Psoas muscle (tissue), 8 donors: ENCODE measurements around the gene RPS6KL1. TPM values are rescaled to one million over a fixed set of nuclear protein-coding genes. Genes with fewer than 3 reads are reported as not detected.
A peak's percentile ranks its signal among the peaks of the same experiment; 100 is the strongest.

ENCODE experiments used
- ATAC-seq, 4 donors: fragments of 200-7000 bp; cut with Tn5 transposase; one replicate each; pipeline ENCODE4 v1.9.1; 2020; ENCODE audit warnings: moderate library complexity in 3 of 4, mild to moderate bottlenecking in 2 of 4
- DNase-seq, 2 donors: peaks; one replicate each; pipeline ENCODE4 v3.0.0-alpha.2; 2020
- H3K27ac ChIP-seq: fragments of 200-600 bp; one replicate; pipeline ENCODE4 v1.8.0; 2022
- H3K27me3 ChIP-seq, 3 donors: fragments of 200-600 bp in 1 of 3; one replicate each; pipeline versions ENCODE4 v1.6.1 to v1.8.0; 2013 to 2022; ENCODE audit warnings: low read length in 2 of 3, mild to moderate bottlenecking in 2 of 3, moderate library complexity in 1 of 3; ENCODE audit not compliant: insufficient read depth in 3 of 3
- H3K36me3 ChIP-seq, 2 donors: fragments of 200-600 bp in 1 of 2; one replicate each; pipeline versions ENCODE4 v1.6.1 to v1.8.0; 2013 to 2022; ENCODE audit warnings: low read depth in 1 of 2, mild to moderate bottlenecking in 1 of 2, moderate library complexity in 1 of 2; ENCODE audit not compliant: insufficient read depth in 1 of 2
- H3K4me1 ChIP-seq: fragments of 200-600 bp; one replicate; pipeline ENCODE4 v1.8.0; 2022
- H3K4me3 ChIP-seq: fragments of 200-600 bp; one replicate; pipeline ENCODE4 v1.8.0; 2022; ENCODE audit warnings: mild to moderate bottlenecking
- H3K9me3 ChIP-seq: fragments of 200-600 bp; one replicate; pipeline ENCODE4 v1.8.0; 2022
- WGBS, 3 donors: extraction: QIAGEN DNeasy Blood & Tissue Kit; methylation state at CpG; one replicate each; pipeline versions ENCODE4 v1.1.6 to v1.1.7; 2013; 5-methylcytosine and 5-hydroxymethylcytosine counted together
- intact Hi-C, 2 donors: fragments of 100-400 bp; cut with DNase I; formaldehyde crosslinking; loops; one replicate each; pipeline versions ENCODE4 v1.11.0 to v1.14.2; 2022
- polyA plus RNA-seq, 3 donors: library from polyadenylated mRNA; stranded (reverse); fragments of 200-250 nt; gene quantifications; one replicate each; pipeline ENCODE4 v1.2.3, GENCODE V29; 2013
- total RNA-seq, 4 donors: library from RNA; stranded (reverse); fragmentation: NEBNext Ultra II Directional in 2 of 4; extraction: Animal tissue kit (Norgen Biotek cat#: 25700) in 2 of 4; gene quantifications; one replicate each; pipeline versions ENCODE4 v1.2.1 to v1.2.4, GENCODE V29; 2021 to 2023
- TF ChIP-seq, protein P1 (sequence below): fragments of 200-600 bp; IDR thresholded peaks from one replicate; pipeline ENCODE4 v1.8.0; 2022; ENCODE audit warnings: antibody characterized with exemption
- donor health status: healthy with polysubstance abuse.
- donor health status: DM: no; HTN: no; CAD: no; lungs with moderate emphysema.
- donor health status: Bipolar disorder and iron deficiency.
- donor health status: healthy.
- donor health status: DM: yes; HTN: yes; CAD: no.
- donor health status: DM: no; HTN: no; CAD: no.
- donor health status: DM: no; HTN: no; CAD: no.
- donor health status: DM: yes; HTN: yes; CAD: no.

The RPS6KL1 gene
- total and polyA plus RNA-seq, 7 donors, result 9.4 to 34.1 (median 25.6) TPM

DNA sequence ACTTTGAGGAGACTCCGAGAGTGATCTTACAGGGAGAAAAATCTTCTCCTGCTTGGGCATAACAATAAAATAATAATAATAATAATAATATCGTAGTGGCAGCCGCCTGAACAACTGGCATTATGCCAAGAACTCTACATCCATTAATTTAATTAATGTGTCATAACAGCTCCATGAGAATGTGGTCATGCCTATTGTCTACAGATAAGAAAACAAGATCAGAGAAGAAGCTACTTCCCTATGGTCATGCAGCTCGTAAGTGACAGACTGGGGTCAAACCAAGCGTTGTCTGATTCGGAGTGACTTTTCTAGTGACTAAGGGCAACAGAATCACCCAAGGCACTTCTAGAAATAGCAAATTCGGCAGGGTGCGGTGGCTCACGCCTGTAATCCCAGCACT, 58.9 kb downstream of the RPS6KL1 start:
- intact Hi-C loops, result loop anchor here in 1 of 2 donors (5.0 kb wide), 2 partner anchors 43 to 223 kb away; no protein-coding TSS in a partner anchor
- 90% methylated on average over 9 of the region's 9 CpGs for WGBS, 3 donors
- no peak overlapping the region for H3K27ac ChIP-seq

DNA sequence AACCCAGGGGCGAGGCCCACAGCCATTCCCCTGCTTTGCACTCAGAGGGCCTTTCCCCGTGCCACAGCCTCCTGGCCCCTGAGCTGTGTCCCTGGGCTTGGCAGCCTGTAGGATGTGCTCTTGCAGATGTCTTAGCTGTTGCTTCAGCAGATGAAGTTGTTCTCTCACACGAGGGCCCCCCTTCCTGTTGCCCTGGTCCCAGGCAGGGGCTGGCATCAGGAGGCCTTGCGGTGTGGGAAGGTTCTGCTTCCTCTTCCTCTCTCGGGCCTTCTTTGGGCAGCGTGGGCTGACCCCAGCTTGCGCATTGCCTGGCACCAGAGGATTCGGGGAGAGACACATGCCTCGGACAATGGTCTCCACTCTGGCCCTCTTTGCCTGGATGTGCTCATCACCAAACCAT, 59.8 kb downstream of the RPS6KL1 start:
- intact Hi-C loops, result loop anchor here in 1 of 2 donors (5.0 kb wide), 2 partner anchors 44 to 224 kb away; no protein-coding TSS in a partner anchor

More for the DNA sequence above, 58.9 kb downstream of the RPS6KL1 start:
- ATAC-seq (no peak), DNase-seq (no peak)
- H3K9me3 ChIP-seq, result no peaks in the 10 kb centered on the region
- no peak overlapping the region for H3K4me3 ChIP-seq
- no peaks in the 10 kb centered on the region for H3K4me1 ChIP-seq
- H3K36me3 ChIP-seq, result no peaks in the 10 kb centered on the region
- no peaks in the 10 kb centered on the region for H3K27me3 ChIP-seq
- TF ChIP-seq, protein P1, sequence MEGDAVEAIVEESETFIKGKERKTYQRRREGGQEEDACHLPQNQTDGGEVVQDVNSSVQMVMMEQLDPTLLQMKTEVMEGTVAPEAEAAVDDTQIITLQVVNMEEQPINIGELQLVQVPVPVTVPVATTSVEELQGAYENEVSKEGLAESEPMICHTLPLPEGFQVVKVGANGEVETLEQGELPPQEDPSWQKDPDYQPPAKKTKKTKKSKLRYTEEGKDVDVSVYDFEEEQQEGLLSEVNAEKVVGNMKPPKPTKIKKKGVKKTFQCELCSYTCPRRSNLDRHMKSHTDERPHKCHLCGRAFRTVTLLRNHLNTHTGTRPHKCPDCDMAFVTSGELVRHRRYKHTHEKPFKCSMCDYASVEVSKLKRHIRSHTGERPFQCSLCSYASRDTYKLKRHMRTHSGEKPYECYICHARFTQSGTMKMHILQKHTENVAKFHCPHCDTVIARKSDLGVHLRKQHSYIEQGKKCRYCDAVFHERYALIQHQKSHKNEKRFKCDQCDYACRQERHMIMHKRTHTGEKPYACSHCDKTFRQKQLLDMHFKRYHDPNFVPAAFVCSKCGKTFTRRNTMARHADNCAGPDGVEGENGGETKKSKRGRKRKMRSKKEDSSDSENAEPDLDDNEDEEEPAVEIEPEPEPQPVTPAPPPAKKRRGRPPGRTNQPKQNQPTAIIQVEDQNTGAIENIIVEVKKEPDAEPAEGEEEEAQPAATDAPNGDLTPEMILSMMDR, result no peak

DNA sequence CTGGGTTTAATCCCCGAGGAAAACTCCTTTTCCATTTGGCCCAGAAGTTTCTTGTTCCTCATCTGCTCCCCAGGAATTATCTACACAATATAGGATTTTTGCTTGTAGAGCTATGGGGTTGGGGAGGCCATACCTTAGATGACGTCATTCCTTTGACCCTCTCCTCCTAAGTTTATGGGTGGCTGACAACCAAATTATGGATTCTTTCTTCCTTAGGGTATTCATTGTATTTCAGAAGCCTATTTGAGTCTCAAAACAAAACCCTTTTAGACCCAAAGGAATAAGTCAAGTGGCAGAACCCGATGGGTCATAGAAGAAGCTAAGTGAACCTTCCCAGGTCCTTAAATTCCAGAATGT, 61.3 kb downstream of the RPS6KL1 start:
- 68 to 83% (median 75%) methylated on average over 3 of the region's 3 CpGs for WGBS, 3 donors
- Histone ChIP-seq H3K9me3 (no peaks in the 10 kb centered on the region), H3K36me3 (no peaks in the 10 kb centered on the region), H3K4me3 (no peak overlapping the region), H3K4me1 (peaks cover 2% of the 10 kb centered on the region), H3K27me3 (no peaks in the 10 kb centered on the region), H3K27ac (no peak overlapping the region)
- no peak for DNase-seq
- TF ChIP-seq, protein P1, result no peak
- no peak for ATAC-seq
- intact Hi-C loops, result loop anchor here (1.0 to 5.0 kb wide), 3 partner anchors 45 to 226 kb away; no protein-coding TSS in a partner anchor

More for the DNA sequence above, 59.8 kb downstream of the RPS6KL1 start:
- H3K36me3 ChIP-seq, result no peaks in the 10 kb centered on the region
- WGBS, 3 donors, result 79 to 81% (median 80%) methylated on average over 9 of the region's 9 CpGs
- no peak for DNase-seq
- H3K27ac ChIP-seq, result no peak overlapping the region
- H3K27me3 ChIP-seq, result no peaks in the 10 kb centered on the region
- H3K9me3 ChIP-seq, result no peaks in the 10 kb centered on the region
- no peak for ATAC-seq
- no peaks in the 10 kb centered on the region for H3K4me1 ChIP-seq
- H3K4me3 ChIP-seq, result no peak overlapping the region
- TF ChIP-seq, protein P1, result no peak

DNA sequence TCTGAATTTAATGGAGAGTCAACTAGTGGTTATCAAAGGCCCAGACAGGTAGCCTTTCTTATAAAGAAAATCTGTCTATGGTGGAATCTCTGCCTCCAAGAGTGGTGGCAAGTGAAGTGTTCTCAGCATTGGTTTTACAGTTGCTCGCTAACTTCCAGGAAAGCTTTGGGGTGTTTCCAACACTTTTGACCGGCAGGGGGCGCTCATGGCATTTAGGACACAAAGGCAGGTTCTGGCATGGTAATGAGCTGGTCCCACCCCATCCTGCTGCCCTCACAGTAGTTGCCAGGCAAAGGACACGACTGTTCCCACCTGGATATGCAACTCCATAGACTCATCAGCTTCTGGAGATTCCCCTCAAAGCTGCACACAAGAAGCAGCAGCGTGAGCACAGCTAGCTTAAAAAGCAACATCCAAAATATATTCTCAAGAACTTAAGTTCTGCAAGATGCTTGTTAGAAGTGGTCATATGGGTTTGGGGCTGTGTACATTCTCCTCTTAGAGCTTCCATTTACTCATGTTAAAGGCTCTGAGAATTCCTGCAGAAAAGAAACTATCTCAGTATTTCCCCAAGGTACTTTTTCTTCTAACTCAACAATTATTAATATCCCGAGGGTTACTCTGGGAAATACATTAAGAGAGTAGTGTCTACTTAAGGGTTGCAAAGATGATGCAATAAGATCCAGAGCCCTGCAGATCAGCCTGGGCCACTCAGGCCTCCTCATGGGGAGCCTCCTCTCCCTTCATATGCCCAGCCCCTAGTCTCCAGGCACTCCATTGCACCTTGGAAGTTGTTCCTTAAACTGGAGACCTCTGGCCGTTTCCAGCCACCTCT, 61.9 kb downstream of the RPS6KL1 start:
- ATAC-seq (peak; percentile 63 to 81 (median 71)), DNase-seq (peak; percentile 90 to 94)
- H3K9me3 ChIP-seq, result no peaks in the 10 kb centered on the region
- no peak overlapping the region for H3K27ac ChIP-seq
- intact Hi-C loops, result loop anchor here (1.0 to 5.0 kb wide), 3 partner anchors 45 to 226 kb away; no protein-coding TSS in a partner anchor
- no peak overlapping the region for H3K4me3 ChIP-seq
- TF ChIP-seq, protein P1, result peak; percentile 86
- WGBS, 3 donors, result 23 to 25% (median 24%) methylated on average over 7 of the region's 7 CpGs
- peaks cover 8% of the 10 kb centered on the region for H3K4me1 ChIP-seq
- no peaks in the 10 kb centered on the region for H3K27me3 ChIP-seq
- H3K36me3 ChIP-seq, result no peaks in the 10 kb centered on the region
